Measurements from ENCODE around the gene ZNF750.

ZNF750 gene

DNA sequence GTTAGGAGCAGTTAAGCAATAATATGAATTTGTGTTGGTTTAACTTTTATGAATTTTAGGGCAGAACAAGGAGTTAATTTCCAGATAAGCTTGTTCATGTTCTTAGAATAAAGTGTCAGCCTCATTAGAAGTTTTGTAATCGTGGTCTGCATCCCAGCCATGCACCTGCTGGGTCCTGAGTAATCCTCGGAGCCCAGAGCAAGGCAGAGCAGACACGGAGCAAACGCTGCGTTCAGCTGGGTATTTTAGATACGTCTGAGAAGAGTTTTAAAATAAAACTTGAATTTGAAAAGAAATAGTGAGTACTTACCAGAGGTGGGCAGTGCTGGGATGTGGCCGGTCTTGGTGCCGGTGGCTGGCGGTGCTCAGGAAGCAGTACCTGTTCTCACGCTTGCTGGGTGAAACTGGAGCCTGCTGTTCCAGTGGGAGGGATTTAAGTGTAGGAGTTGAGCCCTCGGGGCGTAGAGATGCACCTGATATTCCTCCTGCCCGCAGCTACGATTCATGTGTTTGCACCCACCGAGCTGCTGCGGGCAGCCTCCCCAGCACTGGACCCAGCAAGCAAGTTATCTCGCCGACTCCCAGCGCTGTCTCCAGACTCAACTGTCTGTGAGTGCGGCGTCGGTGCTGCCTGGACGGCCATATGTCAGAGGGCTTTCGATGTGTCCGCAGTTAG lies at the start of gene ZNF750:
Gene ZNF750 (minus strand): TSS at position 406 of the 676 bp plus-strand sequence. CDS start 7,568 bp downstream, outside the sequence.
- no peak for DNase-seq (ENCODE audit: low spot score)

DNA sequence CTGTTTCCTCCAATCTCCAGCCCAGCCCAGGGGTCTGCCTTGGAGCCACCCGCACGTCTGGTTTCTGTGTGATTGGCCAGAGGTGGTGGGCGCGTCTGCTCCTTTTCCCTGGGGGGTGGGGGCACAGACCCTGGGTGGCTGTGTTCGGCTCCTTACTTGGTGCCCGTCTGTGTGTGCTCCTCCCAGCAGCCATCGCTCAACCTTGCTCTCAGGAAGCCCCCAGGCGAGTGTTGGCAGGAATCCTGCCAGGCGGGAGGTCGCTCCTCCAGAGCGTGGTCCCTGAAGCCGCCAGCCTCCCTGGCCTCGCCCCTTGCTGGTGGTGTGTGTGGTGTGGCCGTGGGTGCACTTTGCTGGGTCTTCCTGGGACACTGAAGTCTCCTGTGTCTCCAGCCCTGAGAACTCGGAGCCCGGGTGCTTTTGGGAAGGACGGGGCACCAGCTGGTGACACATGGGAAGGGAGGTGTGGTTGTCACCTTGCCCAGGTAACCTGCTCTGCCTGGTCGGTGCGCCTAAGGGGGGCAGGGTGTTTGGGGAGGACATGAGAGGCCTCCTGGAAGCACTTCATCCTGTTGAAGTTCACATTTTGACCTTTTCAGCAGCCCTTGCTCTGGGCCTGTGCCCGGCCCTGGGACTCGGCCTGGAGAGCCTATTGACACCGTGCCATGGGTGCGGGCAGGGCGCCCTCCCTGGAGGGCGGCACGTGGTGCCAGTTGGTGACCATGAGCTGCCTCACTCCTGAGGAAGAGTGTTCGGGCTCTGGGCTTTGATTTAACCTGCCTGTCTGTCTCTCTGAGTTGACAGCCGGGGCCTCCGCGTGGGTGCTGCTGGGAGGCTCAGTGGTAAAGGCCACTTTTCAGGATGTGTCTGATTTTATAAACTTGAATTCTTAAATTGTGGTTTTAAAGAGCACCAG lies 49.0 kb upstream of the ZNF750 start:
- no peak for DNase-seq (ENCODE audit: low spot score)

DNA sequence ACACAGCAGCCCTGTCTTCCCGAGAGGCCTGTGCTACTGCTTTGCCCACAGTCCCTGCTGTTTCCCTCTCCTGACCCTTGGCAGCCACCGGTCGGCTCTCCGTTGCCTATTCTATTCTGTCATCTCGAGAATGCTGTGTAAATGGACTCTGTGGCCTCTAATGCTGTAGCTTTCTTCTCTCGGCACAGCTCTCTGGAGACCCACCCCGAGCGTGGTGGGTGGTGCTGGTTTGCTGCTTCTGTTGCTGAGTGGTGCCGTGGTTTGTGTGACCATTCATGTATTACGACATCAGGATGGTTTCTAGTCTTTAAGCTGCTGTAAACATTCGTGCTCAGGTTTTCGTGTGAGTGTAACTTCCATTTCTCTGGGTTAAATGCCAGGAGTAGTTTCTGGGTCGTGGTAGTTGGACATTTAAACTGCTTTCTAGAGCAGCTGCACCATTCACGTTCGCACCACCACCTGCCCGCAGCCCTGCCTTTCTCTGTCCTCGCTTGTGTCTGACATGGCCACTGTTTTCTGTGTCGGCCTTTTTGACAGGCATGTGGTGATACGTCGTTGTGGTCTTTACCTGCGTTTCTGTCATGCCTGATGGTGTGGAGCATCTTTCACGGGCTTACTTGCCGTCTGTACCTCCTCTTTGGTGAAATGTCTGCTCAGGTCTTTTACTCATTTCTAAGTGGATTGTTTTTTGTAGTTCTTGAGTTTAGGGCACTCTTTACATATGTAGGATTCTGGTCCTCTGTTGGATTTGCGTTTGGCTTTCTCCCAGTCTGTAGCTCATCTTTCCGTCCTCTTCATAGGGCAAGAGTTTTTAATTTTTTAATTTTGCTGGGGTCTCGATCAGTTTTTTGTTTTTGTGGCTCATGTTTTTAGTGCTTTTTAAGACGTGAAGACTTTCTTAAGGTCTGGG lies 47.7 kb upstream of the ZNF750 start:
- DNase-seq (ENCODE audit: low spot score): no peak

DNA sequence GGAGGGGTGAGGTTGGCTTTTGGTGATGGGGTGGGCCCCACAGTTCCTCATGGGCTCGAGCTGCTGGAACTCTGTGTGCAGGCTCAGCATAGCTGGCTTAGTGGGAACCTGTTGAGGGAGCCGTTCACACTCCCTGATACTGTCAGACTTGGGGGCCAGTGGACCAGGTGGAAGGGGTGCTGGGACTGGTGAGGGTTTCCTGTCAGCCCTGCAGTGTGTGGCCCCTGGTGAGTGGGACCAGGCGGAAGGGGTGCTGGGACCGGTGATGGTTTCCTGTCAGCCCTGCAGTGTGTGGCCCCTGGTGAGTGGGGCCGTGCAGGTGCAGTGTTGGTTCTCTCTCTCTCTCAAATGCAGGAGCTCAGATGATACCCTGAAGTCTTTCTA lies 45.1 kb upstream of the ZNF750 start:
- no peak for DNase-seq (ENCODE audit: low spot score)

DNA sequence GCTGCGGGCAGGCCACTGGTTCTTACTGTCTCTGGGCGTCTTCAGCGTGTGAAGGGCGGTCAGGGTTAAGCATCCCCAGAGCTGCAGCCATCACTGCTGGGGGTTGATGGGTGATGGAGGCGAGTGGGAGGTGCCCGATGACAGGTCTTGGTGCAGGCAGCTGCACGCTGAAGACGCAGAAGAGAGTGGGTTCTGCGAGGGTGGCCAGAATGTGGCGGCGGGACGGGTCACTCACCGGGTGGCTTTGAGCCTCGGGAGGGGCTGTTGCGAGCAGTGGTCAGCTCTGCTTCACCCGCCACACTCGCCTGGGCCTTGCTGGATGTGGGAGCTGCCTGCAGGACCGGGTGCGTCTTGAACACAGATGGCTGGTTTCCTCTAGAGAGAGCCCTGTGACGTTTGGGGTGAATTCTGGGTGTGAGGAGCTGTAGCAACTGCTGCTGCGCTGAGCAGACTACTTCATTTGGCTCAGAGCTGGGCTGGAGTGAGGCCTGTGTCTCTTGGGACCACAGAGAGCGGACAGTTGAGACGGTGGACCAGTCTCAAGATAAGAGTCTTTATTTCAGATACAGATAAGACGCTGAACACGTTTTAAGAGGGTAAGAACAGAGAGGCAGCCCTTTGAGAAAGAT lies 44.6 kb upstream of the ZNF750 start:
- DNase-seq (ENCODE audit: low spot score): no peak

DNA sequence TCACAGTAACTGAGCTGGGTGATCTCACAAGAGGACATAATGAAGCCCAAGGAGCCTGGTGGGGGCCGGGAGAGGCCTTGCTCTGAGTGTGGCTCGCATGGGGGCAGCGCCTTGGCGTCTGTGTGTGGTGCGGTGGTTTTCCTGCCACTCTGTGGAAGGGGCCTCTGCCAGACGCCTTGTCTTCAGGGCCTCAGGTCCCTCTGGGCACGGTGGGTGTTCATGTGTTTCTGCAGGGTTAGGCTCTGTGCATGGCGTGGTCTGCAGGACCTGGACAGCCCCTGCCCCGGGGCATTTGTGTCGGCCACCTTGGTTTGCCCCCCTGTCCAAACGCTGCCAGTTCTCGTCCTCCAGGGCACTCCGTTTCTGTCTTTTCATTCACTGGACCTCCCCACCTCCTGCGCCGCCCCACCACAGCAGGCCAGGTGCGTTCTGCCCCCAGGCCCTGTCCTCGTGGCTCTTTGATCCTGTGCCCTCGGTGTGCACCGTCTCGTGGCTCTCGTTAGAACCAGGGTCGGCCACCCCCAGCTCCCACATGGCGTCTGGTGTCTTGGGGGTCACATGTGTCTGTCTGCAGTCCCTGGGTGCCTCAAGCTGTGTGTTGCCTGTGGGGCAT lies 43.7 kb upstream of the ZNF750 start:
- no peak for DNase-seq (ENCODE audit: low spot score)

DNA sequence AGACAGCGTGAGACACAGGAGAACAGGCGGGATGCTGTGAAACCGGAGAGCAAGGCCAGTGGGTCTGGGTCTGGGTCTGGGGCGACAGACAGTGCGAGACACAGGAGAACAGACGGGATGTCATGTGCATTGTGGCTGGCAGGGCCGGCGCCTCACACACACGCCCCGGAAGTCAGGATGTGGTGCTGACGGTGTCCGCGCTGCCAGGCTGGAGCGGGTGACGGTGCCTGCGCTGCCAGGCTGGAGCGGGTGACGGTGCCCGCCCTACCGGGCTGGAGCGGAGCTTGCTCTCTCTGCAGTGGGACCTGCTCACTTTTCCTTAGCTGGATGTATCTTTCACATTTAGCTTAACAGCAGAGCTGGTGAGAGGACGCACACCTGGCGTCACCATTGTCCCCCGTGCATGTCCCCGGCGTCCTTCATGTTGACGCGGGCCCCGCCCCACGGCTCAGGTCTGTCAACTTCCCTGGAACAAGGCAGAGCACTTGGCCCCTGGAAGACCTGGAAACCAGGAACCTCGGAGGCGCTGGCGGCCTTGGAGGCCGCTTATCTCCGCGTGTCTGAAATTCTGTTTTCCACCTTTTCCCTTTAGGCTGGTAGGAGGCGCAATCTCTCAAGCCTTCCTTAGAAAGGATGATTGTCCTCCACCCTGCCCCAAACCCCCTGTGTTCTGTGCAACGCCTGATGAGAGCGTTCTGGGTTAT lies 43.0 kb upstream of the ZNF750 start:
- DNase-seq (ENCODE audit: low spot score): no peak

DNA sequence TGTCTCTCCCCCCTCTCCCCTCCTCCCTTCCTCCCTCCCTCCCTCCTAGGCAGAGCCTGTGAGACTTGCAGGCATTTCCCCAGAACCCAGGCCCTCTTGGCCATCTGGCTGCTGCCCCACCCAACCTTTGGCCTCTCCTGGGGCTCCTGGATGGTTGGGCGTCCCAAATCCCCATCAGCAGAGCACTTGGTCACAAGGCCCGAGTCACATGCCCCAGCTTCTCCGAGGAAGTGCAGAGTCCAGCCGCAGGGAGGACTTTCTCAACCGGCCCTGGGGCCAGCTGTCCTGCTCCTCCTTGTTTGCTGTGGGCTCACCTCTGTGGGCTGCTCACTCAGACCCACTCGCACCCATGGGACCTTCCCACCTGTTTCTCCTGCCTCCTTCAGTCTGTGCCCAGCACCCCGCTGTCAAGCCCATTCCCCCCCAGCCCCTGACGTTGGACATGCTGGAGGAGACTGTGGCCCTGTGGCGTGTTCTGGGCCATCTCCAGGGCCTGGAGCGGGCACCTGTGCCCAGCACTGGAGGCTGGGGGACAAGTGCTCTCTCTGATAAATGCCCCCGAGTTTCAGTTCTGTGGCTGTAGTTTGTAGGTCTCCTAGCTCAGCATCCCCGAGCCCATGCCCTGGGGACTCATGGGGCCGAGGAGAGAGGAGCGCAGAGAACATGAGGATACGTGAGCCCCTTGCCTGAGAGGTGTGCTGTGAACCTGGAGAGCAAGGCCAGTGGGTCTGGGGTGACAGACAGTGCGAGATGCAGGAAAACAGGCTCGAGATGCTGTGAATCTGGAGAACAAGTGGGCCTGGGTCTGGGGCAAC lies 42.3 kb upstream of the ZNF750 start:
- DNase-seq (ENCODE audit: low spot score): no peak

DNA sequence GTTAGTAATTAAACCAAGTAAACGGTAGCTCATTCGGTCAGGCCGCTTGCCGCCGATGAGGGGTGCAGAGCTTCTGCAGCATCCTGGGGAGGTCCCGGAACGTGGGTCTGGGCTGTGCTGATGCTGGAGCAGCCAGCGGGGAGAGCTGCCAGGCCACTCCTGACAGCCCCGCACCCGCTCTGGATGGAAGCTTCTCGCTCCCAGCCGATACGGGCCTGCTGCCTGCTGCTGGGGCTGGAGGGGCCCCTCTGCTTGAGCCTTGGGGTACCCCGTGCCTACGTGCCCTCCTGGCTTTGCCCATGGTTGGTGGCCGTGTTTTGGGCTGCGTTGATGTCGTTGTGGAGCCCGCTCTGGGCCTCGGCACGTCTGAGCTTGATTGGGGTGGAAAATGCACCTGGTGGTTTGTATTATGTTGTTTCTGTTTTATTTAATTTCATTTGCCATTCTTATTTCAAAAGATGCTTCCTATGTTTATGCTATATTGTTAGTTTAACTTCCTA lies 41.6 kb upstream of the ZNF750 start:
- no peak for DNase-seq (ENCODE audit: low spot score)

DNA sequence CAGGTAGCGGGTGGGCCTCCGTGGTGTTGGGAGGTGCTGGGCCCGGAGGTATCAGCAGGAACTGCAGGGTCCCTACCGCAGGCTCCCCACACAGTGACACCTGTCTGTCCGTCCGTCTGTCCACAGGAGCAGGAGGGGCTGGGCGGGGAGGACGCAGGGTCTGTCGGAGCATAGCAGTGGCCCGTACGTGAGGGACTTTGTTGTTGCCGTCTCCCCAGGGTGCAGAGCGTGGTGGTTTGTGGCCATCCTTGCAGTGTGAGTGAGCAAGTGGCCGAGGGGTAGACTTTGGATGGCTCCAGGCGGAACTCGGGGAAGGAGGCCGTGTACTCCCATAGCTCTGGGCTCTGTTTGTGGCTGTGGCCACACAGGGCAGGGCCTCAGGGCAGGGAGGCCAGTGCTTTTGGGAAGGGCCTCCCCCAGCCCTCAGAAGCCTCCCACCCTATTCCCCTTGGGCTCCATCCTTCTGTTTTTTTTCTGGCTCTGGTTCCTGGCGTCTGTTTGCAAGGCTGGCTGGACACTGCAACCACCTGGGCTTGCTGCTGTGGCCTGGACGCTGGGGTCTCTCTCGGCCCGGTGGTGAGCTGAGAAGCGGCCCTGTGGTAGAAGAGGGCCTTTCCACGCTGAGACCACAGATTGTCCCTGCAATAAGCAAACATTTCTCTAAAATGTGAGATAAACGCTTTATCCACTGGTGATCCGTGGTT lies 41.0 kb upstream of the ZNF750 start:
- DNase-seq (ENCODE audit: low spot score): no peak

DNA sequence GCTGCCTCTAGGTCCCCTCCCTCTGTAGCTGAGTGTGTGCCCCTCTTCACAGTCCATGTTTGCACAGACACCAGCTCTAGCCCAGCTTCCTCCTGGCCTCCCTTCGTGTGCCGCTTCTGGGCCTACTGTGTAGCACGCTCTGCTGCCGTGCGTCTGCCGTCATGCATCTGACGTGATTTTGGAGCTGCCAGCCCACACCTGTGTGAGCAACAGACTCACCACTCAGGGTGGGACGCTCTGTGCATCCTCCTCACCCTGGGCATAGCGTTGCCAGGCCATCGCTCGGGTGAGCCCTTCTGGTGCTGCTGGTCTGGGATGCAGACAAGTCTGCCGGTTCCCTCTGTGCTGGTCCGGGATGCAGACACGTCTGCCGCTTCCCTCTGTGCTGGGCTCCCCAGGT lies 39.4 kb upstream of the ZNF750 start:
- DNase-seq (ENCODE audit: low spot score): no peak

DNA sequence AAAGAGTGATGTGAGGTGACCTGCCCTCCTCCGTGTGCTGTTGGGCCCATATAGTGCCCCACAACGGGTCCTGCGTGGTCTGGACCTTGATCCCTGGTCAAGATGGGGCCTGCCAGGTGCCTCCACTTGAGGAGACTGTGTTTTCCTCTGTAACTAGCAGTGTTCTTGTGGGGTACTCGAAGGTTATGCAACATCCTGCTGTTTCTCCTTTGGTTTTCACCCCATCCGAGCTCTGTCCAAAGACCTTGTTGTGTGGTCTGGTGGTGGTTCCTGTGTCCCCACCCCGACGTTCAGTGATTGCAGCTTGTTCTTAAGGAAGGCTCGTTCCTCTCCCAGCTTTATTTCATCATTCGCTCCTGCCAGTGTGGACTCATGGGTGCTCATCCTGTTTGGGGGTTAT lies 38.7 kb upstream of the ZNF750 start:
- no peak for DNase-seq (ENCODE audit: low spot score)

DNA sequence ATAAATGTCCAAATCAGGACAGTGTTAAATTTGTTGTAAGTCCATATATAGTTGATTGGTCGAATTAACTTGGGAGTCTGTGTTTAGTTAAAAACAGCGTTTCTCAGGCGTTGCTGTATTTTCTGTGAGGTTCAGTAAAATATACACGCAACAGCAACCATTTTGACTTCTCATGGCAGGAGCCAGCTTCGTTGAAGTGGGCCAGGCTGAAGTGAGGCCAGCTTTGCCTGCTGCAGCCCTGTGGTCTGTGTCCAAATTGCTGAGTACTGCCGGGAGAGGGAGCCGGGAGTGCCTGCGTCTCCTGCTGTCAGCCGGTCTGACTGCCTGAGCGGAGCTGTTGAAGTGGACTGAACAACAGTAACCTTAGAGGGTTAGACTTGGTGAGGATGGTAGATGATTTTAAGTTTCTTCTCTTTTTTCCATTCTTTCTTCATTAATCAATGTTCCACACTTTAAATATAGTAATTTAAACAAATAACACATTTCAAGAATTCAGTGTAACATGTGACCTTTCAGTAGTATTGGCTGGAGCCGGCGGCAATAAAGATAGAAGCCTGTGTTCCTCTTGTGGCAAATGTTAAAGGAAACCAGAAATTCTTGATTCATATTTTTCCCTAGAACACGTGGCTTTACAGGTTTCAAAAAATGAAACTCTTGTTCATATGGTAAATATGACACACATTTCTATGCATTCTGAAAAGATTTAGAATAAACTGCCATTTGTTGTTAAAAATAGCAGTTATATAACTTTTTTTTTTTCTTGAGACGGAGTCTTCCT lies 37.0 kb upstream of the ZNF750 start:
- DNase-seq (ENCODE audit: low spot score): peak; percentile 56

DNA sequence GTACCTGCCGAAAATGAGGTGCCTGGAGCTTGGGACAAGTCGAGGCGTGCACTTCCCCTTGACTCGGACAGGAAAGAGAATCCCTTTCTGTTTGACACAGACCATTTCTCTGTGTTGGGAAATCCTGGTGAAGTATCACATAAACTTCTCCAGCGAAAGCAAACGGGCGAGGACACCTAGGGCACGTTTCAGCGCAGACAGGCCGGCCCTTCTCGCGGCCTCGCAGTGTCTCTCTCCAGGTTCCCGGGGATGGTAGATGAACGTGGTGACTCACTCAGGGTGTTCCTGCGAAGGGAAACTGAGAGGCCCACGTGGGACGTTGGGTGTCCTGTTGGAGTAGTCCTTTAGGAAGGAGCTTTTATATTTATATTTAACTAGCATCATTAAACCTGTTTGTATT lies 36.3 kb upstream of the ZNF750 start:
- DNase-seq (ENCODE audit: low spot score): no peak

DNA sequence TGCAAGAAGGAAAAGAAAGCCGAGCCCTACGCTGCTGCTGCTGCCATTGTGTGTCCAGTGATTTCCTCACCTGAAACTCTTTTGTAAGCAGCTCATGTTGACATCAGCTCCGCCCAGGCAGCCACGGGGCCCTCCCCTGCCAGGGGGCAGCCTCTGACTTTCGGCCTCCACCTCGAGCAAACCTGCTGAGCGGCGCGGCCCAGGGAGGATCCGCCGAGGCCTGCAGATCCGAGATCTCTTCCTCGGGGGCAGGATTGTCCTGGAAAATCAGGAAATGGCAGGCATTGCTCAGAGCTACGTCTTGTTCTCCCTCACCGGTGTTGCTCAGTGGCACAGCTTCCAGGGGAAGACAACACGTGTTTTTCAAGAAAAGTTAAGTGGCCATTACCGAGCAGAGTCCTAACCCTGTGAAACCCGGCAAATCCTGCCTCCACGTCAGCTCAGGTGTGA lies 35.6 kb upstream of the ZNF750 start:
- peak; percentile 42 for DNase-seq (ENCODE audit: low spot score)

DNA sequence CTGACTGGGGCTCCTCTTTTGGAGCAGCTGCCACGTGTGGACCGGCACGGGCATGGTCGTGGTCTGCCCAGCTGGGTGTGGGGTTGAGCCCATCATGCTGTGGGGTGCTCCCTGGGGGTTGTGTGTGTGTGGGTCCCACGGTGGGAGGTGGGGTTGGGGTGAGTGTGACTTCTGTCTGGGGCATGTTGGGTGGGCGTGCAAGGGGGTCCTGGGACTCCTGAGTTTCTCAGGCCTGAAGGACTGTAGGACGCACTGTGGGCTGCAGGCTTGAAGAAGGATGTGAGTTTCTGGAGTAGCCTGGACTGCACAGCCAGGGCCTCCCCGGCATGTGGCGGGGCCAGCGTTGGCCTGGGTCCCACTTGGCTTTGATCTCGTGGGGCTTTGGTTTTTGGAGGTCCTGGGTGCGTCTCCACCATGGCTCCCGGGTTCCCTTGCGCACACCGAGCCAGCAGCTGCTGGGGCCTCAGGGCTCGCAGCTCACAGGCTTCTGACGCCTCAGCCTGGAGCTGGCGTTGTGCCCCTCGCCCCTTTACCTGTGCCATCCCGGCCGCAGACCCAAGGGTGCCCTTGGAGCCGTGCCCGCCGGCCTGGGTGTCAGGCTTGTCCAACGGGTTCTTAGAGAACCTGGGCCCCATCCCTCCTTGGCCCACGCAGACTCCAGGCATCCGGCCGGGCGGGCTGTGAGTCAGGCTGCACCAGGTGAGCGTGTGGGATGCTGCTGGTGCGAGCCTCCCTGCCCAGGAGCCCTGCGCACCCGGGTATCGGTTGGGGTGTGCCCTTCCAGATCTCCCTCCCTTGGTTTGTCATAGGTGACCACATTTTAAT lies 34.4 kb upstream of the ZNF750 start:
- DNase-seq (ENCODE audit: low spot score): no peak

DNA sequence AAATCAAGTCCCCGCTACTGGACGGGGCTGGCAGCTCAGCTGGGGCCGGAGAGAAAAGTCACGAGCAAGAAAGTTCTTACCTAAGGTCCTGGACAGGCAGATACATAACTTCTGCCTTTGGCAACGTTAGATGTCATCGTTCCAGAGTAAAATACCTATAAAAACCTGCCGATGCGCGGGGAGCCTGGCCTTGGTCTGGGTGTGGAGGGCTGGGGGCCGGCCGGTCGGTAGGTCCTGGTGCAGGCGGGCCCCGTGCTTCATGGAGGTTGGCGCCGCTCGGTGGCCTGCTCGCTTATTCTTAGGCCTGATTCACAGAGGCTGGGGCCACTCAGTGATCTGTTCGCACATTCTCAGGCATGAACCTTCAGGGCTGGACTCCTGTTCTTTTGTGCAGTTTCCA lies 33.7 kb upstream of the ZNF750 start:
- DNase-seq (ENCODE audit: low spot score): no peak
